Measurements from ENCODE around the gene PRR23E.

The PRR23E gene

DNA sequence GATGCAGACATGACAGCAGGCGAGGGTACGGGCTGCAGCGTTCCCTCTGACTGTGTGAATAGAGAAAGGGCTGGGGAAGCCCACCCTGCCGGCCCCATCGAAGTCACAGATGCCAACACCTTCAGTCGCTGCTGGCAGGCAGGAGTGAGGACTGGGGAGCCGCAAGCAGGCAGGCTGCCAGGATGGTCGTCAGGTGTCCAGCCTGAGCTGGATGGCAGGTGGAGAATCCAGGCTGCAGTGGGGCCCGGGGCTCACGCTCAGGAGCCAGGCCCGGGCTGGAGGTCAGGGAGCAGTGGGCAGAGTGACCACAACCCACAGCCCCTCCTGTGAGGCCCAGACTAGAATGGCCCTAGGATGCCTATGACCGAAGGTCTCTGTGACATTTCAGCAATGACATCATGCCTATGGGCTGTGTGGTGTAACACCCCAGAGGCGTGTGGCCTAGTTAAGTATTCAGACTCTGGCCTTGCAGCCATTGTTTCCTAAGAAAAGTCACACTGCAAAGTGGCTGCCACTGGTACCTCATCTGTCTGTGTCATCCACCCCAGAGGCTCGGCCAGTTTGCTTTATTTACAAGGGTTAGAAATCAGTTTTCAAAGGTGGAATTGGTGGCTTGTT lies 15.7 kb downstream of the PRR23E start:
- peaks cover 17% of the 10 kb centered on the region for H3K27me3 ChIP-seq (ENCODE audit: control insufficient read depth, insufficient read depth, low read length)
- no peak overlapping the region for H3K4me3 ChIP-seq (ENCODE audit: low read length)
- H3K4me1 ChIP-seq (ENCODE audit: control insufficient read depth, insufficient read depth, low read length), result no peaks in the 10 kb centered on the region
- no peaks in the 10 kb centered on the region for H3K36me3 ChIP-seq (ENCODE audit: control insufficient read depth, insufficient read depth, low read length)
- no peaks in the 10 kb centered on the region for H3K9me3 ChIP-seq (ENCODE audit: control insufficient read depth, low read length)
- H3K9ac ChIP-seq (ENCODE audit: low read length), result no peak overlapping the region

DNA sequence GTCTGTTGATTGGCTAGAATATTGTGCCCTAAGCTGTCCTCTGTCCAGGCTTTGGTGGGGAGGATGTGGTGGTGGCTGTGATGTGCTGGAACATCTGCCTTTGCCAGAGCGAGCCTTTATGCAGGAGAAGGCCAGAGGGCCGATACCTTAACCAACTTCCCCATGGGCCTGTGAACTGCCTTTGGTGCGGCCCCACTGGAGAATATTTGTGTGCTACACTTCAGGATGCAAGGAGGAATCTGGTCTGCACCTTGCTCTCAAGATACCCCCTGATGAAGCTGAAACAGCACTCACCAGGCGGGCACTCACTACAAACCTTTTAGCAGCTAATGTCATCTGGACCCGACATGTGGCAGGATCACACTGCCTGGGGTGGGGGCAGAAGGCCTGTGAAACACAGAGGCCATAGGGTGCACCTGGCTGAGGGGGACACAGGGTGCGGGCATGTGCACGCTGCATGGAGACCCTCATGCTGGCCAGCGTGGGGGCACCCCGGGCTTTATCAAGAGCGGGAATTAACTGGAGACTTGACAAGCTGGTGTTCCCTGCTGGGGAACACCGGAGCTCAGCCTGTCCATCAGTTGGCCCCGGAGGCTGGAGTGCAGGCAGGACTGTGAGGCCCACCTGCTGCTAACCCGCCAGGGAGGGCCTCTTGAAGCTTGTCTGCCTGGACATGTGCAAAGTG lies 16.4 kb downstream of the PRR23E start:
- Histone ChIP-seq H3K4me3 (ENCODE audit: low read length) (no peak overlapping the region), H3K36me3 (ENCODE audit: control insufficient read depth, insufficient read depth, low read length) (no peaks in the 10 kb centered on the region), H3K27me3 (ENCODE audit: control insufficient read depth, insufficient read depth, low read length) (peaks cover 17% of the 10 kb centered on the region), H3K4me1 (ENCODE audit: control insufficient read depth, insufficient read depth, low read length) (no peaks in the 10 kb centered on the region), H3K9me3 (ENCODE audit: control insufficient read depth, low read length) (no peaks in the 10 kb centered on the region), H3K9ac (ENCODE audit: low read length) (no peak overlapping the region)

GRCh38 chr3:127209840-127210653 lies 17.1 kb downstream of the PRR23E start:
- no peak overlapping the region for H3K9ac ChIP-seq (ENCODE audit: low read length)
- no peaks in the 10 kb centered on the region for H3K36me3 ChIP-seq (ENCODE audit: control insufficient read depth, insufficient read depth, low read length)
- no peaks in the 10 kb centered on the region for H3K9me3 ChIP-seq (ENCODE audit: control insufficient read depth, low read length)
- H3K27me3 ChIP-seq (ENCODE audit: control insufficient read depth, insufficient read depth, low read length), result peaks cover 17% of the 10 kb centered on the region
- H3K4me1 ChIP-seq (ENCODE audit: control insufficient read depth, insufficient read depth, low read length), result no peaks in the 10 kb centered on the region
- no peak overlapping the region for H3K4me3 ChIP-seq (ENCODE audit: low read length)

- Histone ChIP-seq H3K9me3 (ENCODE audit: control insufficient read depth, low read length) (no peaks in the 10 kb centered on the region), H3K9ac (ENCODE audit: low read length) (no peak overlapping the region), H3K4me1 (ENCODE audit: control insufficient read depth, insufficient read depth, low read length) (no peaks in the 10 kb centered on the region), H3K27me3 (ENCODE audit: control insufficient read depth, insufficient read depth, low read length) (peaks cover 17% of the 10 kb centered on the region), H3K36me3 (ENCODE audit: control insufficient read depth, insufficient read depth, low read length) (no peaks in the 10 kb centered on the region), H3K4me3 (ENCODE audit: low read length) (no peak overlapping the region)
These were observed 17.7 kb downstream of the PRR23E start for GRCh38 chr3:127210654-127210943.

DNA sequence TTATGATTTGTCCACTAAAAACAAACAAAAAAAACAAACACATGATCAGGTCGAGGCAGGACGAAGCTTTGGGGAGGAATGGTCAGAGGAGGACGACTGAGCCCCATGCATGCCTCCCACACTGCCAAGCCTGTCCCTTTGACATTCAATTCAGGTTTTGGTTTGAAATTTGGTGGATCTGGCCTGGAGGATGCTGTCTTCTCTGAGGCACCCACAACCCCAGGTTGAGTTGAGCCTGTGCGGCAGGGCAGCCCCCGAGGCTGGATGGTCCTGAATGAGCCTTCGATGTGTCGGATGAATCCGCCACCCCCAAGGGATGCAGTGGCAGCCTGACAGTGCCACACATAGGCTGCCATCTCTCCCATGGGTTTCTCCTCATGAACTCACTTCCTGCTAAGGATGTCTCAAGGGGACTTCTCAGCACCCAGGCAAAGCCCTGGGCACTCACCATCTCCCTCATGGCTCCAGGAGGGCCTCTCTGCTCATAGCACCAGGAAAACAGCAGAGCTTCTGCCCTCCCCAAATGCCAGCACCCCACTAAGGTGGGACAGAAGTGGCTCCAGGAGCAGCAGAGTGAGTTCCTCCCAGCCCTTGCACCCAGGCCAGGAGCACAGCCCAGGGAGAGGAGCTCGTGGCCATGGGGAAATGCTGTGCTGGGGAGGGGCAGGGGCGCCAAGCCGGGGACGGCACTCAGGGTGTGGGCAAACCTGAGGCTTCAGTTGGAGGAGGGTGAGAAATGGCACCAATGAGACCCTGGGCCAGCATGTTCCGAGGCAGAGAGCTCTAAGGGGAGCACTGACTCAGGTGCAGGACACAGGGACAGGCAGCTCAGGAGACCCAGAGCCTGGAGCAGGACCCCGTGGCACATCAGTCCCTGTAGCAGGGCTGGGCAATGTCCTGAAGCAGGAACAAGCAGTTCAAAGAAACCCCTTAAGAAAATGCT lies 18.5 kb downstream of the PRR23E start:
- H3K36me3 ChIP-seq (ENCODE audit: control insufficient read depth, insufficient read depth, low read length), result no peaks in the 10 kb centered on the region
- H3K9me3 ChIP-seq (ENCODE audit: control insufficient read depth, low read length), result no peaks in the 10 kb centered on the region
- peaks cover 13% of the 10 kb centered on the region for H3K27me3 ChIP-seq (ENCODE audit: control insufficient read depth, insufficient read depth, low read length)
- H3K4me3 ChIP-seq (ENCODE audit: low read length), result no peak overlapping the region
- no peak overlapping the region for H3K9ac ChIP-seq (ENCODE audit: low read length)
- H3K4me1 ChIP-seq (ENCODE audit: control insufficient read depth, insufficient read depth, low read length), result no peaks in the 10 kb centered on the region

- Histone ChIP-seq H3K27me3 (ENCODE audit: control insufficient read depth, insufficient read depth, low read length) (peaks cover 12% of the 10 kb centered on the region), H3K36me3 (ENCODE audit: control insufficient read depth, insufficient read depth, low read length) (no peaks in the 10 kb centered on the region), H3K4me1 (ENCODE audit: control insufficient read depth, insufficient read depth, low read length) (no peaks in the 10 kb centered on the region), H3K9me3 (ENCODE audit: control insufficient read depth, low read length) (no peaks in the 10 kb centered on the region), H3K4me3 (ENCODE audit: low read length) (no peak overlapping the region), H3K9ac (ENCODE audit: low read length) (no peak overlapping the region)
These were observed 19.3 kb downstream of the PRR23E start for GRCh38 chr3:127212231-127212630.

DNA sequence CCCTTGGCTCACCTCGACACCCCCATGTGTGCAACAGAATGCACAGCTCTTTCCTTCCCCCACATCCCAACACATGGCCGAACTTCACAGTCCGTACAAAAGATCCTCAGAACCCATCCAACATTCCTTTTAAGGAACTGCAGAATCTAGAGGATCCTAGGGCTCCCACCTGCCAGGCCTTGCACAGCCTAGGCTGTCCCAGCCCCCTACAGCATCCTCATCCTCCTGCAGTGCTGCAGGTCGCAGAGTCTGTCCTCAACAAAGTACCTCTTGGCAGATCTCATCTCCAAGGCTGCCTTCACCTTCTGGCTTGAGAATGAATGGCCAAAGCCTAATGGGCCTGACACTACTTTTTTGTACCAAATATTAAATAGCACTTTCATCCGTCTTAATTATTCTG lies 19.8 kb downstream of the PRR23E start:
- Histone ChIP-seq H3K4me1 (ENCODE audit: control insufficient read depth, insufficient read depth, low read length) (no peaks in the 10 kb centered on the region), H3K27me3 (ENCODE audit: control insufficient read depth, insufficient read depth, low read length) (peaks cover 13% of the 10 kb centered on the region), H3K9ac (ENCODE audit: low read length) (no peak overlapping the region)

GRCh38 chr3:127213381-127213918 lies 20.5 kb downstream of the PRR23E start:
- H3K9ac ChIP-seq (ENCODE audit: low read length), result no peak overlapping the region
- no peak overlapping the region for H3K4me3 ChIP-seq (ENCODE audit: low read length)
- no peaks in the 10 kb centered on the region for H3K36me3 ChIP-seq (ENCODE audit: control insufficient read depth, insufficient read depth, low read length)
- H3K4me1 ChIP-seq (ENCODE audit: control insufficient read depth, insufficient read depth, low read length), result no peaks in the 10 kb centered on the region
- no peaks in the 10 kb centered on the region for H3K9me3 ChIP-seq (ENCODE audit: control insufficient read depth, low read length)
- H3K27me3 ChIP-seq (ENCODE audit: control insufficient read depth, insufficient read depth, low read length), result peaks cover 20% of the 10 kb centered on the region

More for the DNA sequence above, 19.8 kb downstream of the PRR23E start:
- no peaks in the 10 kb centered on the region for H3K9me3 ChIP-seq (ENCODE audit: control insufficient read depth, low read length)
- H3K36me3 ChIP-seq (ENCODE audit: control insufficient read depth, insufficient read depth, low read length), result no peaks in the 10 kb centered on the region
- H3K4me3 ChIP-seq (ENCODE audit: low read length), result no peak overlapping the region

GRCh38 chr3:127214975-127215374 lies 22.0 kb downstream of the PRR23E start:
- no peaks in the 10 kb centered on the region for H3K4me1 ChIP-seq (ENCODE audit: control insufficient read depth, insufficient read depth, low read length)
- H3K27me3 ChIP-seq (ENCODE audit: control insufficient read depth, insufficient read depth, low read length), result peaks cover 17% of the 10 kb centered on the region
- no peaks in the 10 kb centered on the region for H3K9me3 ChIP-seq (ENCODE audit: control insufficient read depth, low read length)
- H3K36me3 ChIP-seq (ENCODE audit: control insufficient read depth, insufficient read depth, low read length), result no peaks in the 10 kb centered on the region
- H3K9ac ChIP-seq (ENCODE audit: low read length), result no peak overlapping the region
- H3K4me3 ChIP-seq (ENCODE audit: low read length), result no peak overlapping the region

DNA sequence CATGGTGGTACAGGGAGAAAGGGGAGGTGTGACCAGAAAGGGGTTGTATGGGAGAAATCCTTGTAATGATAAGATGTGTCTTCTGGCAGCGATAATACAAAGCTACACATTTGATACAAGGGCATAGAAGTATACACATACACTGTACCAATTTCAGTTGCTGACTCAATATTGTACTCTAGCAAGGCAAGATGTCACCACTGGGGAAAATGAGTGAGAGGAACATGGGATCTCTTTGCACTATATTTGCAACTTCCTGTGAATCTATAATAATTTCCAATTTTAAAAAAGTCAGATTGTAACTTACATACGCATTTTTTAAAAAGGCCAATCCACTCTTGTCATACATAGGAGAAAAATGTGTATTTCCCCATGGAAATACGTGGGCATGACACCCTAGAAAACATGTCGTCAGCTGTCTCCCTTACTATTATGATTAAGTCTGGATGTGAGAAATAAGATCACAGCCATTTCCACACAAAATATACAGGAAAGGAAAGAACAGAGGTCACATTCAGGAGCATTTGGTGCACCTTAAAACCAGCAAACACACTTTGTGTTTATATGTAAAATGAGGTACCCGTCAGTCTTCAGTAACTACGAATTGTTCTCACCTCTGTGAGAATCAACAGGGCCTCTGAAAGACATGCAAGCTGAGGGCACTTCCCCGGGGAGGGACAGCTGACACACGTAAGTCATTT lies 22.9 kb downstream of the PRR23E start:
- H3K4me1 ChIP-seq (ENCODE audit: control insufficient read depth, insufficient read depth, low read length), result no peaks in the 10 kb centered on the region
- H3K36me3 ChIP-seq (ENCODE audit: control insufficient read depth, insufficient read depth, low read length), result no peaks in the 10 kb centered on the region
- H3K27me3 ChIP-seq (ENCODE audit: control insufficient read depth, insufficient read depth, low read length), result peaks cover 19% of the 10 kb centered on the region
- no peak overlapping the region for H3K4me3 ChIP-seq (ENCODE audit: low read length)
- H3K9ac ChIP-seq (ENCODE audit: low read length), result no peak overlapping the region
- no peaks in the 10 kb centered on the region for H3K9me3 ChIP-seq (ENCODE audit: control insufficient read depth, low read length)

All from mucosa of stomach (tissue), 1 donor.